ENCODE measurements around the gene UBL3. TPM values are rescaled to one million over a fixed set of nuclear protein-coding genes. Genes with fewer than 3 reads are reported as not detected.

Gene UBL3
- total and polyA plus RNA-seq, 9 donors: 22.5 to 41.4 (median 32.3) TPM

DNA sequence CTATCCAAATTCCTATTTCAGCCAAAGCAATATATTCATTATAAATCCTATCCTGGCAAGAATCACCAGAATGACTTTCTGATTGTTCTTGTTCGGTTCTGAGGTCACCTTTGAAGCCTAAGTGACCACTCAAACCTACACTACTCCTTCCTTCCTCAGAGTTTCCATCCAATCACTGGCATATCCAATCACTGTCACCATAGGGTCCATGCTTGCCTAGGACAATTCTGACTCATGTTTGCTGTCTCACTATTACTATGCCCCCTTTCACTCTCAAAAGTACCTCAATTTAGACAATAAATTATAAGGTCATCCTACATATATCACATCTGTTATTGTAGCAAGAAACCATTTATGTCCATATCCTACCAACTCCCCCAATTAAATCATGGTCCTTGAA is 58.9 kb downstream of the UBL3 start:
- intact Hi-C loops (cut with DNase I): no loop called here
- Histone ChIP-seq H3K4me1 (ENCODE audit: insufficient read depth) (peaks cover 3% of the 10 kb centered on the region), H3K9me3 (no peaks in the 10 kb centered on the region), H3K27me3 (no peaks in the 10 kb centered on the region), H3K27ac (no peak overlapping the region), H3K4me3 (no peak overlapping the region), H3K36me3 (no peaks in the 10 kb centered on the region)
- TF ChIP-seq POLR2A (IDR thresholded peaks at IDR 0.05) (no peak), EP300 (IDR thresholded peaks at IDR 0.05) (no peak)
- TF ChIP-seq, protein P1, sequence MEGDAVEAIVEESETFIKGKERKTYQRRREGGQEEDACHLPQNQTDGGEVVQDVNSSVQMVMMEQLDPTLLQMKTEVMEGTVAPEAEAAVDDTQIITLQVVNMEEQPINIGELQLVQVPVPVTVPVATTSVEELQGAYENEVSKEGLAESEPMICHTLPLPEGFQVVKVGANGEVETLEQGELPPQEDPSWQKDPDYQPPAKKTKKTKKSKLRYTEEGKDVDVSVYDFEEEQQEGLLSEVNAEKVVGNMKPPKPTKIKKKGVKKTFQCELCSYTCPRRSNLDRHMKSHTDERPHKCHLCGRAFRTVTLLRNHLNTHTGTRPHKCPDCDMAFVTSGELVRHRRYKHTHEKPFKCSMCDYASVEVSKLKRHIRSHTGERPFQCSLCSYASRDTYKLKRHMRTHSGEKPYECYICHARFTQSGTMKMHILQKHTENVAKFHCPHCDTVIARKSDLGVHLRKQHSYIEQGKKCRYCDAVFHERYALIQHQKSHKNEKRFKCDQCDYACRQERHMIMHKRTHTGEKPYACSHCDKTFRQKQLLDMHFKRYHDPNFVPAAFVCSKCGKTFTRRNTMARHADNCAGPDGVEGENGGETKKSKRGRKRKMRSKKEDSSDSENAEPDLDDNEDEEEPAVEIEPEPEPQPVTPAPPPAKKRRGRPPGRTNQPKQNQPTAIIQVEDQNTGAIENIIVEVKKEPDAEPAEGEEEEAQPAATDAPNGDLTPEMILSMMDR (IDR thresholded peaks at IDR 0.05): no peak
- WGBS, 3 donors: 70 to 97% (median 95%) methylated on average over 1 of the region's 1 CpG
- DNase-seq: no peak

DNA sequence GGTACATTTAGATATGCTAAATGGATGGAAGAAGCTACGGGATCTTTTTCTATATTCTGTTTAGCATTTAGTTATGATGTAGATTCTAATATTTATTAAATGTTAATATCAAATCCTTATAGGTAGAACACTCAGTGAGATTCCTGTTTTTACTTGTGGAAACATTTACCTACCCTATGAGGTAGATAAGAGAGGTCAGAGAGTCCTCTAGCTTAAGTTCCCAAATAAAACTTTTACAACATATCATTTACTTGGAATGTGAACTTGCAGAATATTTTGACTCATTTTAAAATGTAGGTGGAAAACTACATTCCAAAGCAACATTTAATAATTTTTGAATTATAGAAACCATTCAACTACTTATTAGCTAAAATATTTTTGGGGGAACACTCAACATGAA is 63.7 kb downstream of the UBL3 start:
- Histone ChIP-seq H3K27me3 (no peaks in the 10 kb centered on the region), H3K4me1 (ENCODE audit: insufficient read depth) (peaks cover 4% of the 10 kb centered on the region), H3K27ac (no peak overlapping the region), H3K4me3 (no peak overlapping the region), H3K36me3 (no peaks in the 10 kb centered on the region), H3K9me3 (no peaks in the 10 kb centered on the region)
- intact Hi-C loops (cut with DNase I): loop anchor here in 1 of 4 donors (10.0 kb wide), 1 partner anchor 48 kb away; no protein-coding TSS in a partner anchor
- 88 to 93% (median 92%) methylated on average over 1 of the region's 1 CpG for WGBS, 3 donors
- no peak for DNase-seq
- TF ChIP-seq EP300 (IDR thresholded peaks at IDR 0.05): no peak
- no peak for TF ChIP-seq POLR2A (IDR thresholded peaks at IDR 0.05)
- TF ChIP-seq, protein P1 (IDR thresholded peaks at IDR 0.05): no peak

DNA sequence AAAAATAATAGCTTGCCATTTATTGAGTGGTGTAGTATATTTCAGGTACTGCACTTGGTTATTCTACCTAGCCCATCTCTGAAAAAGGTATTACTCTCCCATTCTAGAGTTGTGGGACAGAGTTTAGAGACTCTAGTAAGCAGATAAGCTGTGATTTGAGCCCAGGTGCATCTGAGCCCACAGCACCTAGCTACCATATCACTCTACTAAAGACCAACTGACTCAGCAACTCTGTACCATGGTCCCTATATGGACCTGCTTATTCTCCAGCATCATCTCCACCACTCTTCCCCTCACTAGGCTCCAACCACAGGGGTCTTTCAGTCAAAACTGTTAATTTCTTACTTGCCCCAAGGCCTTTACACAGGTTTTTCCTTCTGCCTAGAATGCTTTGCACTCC is 64.4 kb downstream of the UBL3 start:
- TF ChIP-seq, protein P1 (IDR thresholded peaks at IDR 0.05): no peak
- TF ChIP-seq EP300 (IDR thresholded peaks at IDR 0.05) (no peak), POLR2A (IDR thresholded peaks at IDR 0.05) (no peak)
- Histone ChIP-seq H3K36me3 (no peaks in the 10 kb centered on the region), H3K27ac (no peak overlapping the region), H3K4me3 (no peak overlapping the region), H3K4me1 (ENCODE audit: insufficient read depth) (peaks cover 4% of the 10 kb centered on the region), H3K27me3 (no peaks in the 10 kb centered on the region), H3K9me3 (no peaks in the 10 kb centered on the region)
- intact Hi-C loops (cut with DNase I): loop anchor here in 1 of 4 donors (10.0 kb wide), 1 partner anchor 49 kb away; no protein-coding TSS in a partner anchor
- DNase-seq: no peak

DNA sequence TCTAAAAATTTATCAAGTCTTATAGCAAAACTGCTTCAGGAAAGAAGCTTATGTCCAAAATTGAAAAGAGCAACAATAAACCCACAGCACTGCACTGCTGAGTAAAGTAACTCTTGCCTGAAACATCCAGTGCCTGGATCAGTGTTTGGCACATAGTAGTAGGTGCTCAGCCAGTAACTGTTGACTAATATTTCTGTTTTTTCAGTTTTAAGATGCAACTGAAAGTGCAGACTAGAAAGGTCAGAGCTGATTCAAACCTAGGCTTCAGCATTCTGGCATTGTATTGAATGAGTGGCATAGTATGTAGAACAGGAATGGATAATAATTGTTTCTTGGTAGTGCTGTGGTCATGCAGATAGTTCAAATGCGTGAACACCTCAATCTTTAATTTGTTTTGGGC is 67.6 kb downstream of the UBL3 start:
- 93 to 97% (median 97%) methylated on average over 1 of the region's 1 CpG for WGBS, 3 donors
- Histone ChIP-seq H3K4me1 (ENCODE audit: insufficient read depth) (peaks cover 3% of the 10 kb centered on the region), H3K4me3 (no peak overlapping the region), H3K36me3 (no peaks in the 10 kb centered on the region), H3K27ac (no peak overlapping the region), H3K27me3 (no peaks in the 10 kb centered on the region), H3K9me3 (no peaks in the 10 kb centered on the region)
- no peak for DNase-seq
- TF ChIP-seq POLR2A (IDR thresholded peaks at IDR 0.05) (no peak), EP300 (IDR thresholded peaks at IDR 0.05) (no peak)
- TF ChIP-seq, protein P1 (IDR thresholded peaks at IDR 0.05): no peak
- intact Hi-C loops (cut with DNase I): loop anchor here in 1 of 4 donors (10.0 kb wide), 1 partner anchor 52 kb away; no protein-coding TSS in a partner anchor

All from ovary (tissue), 9 donors.